NCI-H2081 (cell line): ENCODE results near the gene PLPPR5.
A peak's percentile ranks its signal among the peaks of the same experiment; 100 is the strongest.
"Not testable (repeated sequence)": the region's sequence is repeated elsewhere in the genome, so short reads cannot be mapped to it uniquely, and the experiment has no call there.

Experiments
- DNase-seq, 2 experiments: peaks; one replicate each; lab custom pipeline; 2025; lab: John Stamatoyannopoulos, UW

The PLPPR5 gene, protein sequence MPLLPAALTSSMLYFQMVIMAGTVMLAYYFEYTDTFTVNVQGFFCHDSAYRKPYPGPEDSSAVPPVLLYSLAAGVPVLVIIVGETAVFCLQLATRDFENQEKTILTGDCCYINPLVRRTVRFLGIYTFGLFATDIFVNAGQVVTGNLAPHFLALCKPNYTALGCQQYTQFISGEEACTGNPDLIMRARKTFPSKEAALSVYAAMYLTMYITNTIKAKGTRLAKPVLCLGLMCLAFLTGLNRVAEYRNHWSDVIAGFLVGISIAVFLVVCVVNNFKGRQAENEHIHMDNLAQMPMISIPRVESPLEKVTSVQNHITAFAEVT

GRCh38 chr1:99004861-99005442 lies at the start of gene PLPPR5:
Gene PLPPR5 (minus strand): TSS chr1:99004861. CDS start chr1:99004671, 190 bp downstream.
- no peak for DNase-seq

DNA sequence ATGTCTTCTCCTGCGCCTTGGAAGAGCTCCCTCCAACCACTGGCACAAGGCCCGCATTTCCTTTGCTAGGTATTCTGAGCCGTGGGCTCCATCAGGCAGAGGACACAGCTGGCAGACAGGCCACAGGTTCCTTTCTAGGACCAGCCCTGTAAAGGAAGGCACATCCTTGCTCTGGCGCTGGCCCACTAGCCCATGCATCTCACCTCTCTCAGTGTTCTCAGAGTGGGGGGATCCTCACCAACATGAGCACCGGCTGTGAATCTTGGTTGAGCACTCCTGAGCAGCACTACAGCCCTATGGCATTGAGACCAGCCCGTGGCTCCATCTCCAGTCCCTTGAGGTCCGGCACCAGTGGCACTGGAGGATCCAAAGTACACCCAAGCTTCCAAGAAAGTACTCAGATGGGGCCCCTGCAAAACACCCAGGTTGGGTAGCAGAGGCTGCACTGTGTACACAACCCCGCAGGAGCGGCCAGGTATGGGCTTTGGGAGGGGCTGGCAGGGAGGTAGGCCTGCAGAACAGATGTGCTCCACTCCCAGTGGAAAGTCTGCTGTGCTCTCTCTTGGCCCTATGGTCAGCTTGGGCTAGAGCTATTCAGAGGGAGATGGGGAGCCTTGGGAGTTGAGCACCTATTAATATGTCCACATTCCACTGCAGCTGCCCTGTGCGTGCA lies 47.1 kb upstream of the PLPPR5 start:
- DNase-seq, result no peak

GRCh38 chr1:99049745-99050144 lies 45.1 kb upstream of the PLPPR5 start:
- no peak for DNase-seq

DNA sequence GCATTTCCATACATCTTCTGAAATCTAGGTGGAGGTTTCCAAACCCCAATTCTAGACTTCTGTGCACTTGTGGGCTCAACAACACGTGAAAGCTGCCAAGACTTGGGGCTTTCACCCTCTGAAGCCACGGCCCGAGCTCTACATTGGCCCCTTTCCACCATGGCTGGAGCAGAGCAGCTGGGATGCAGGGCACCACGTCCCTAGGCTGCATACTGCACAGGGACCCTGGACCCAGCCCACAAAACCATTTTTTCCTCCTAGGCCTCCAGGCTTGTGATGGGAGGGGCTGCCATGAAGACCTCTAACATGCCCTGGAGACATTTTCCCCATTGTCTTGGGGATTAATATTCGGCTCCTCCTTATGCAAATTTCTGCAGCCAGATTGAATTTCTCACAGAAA lies 32.1 kb upstream of the PLPPR5 start:
- not testable (repeated sequence) for DNase-seq

- DNase-seq, result no peak
Observed at GRCh38 chr1:99018313-99018712, 13.7 kb upstream of the PLPPR5 start.

DNA sequence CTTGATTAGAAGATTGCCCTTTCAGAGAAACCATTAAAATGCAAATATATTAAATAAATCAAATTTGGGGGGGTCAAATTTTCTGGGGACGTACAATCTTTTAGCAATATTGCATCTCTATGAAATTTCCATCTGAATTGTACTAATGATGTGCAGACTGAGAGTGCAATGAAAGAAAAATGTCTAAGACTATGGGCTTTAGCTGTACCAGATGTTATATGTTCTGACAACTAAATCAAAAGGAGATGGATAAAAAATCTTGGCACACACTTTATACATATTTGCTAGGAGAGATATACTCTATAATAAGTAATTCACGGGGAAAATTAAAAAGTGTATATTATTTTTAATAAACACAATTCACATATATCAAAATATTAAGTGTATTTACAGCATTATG lies 13.0 kb upstream of the PLPPR5 start:
- DNase-seq, result no peak

DNA sequence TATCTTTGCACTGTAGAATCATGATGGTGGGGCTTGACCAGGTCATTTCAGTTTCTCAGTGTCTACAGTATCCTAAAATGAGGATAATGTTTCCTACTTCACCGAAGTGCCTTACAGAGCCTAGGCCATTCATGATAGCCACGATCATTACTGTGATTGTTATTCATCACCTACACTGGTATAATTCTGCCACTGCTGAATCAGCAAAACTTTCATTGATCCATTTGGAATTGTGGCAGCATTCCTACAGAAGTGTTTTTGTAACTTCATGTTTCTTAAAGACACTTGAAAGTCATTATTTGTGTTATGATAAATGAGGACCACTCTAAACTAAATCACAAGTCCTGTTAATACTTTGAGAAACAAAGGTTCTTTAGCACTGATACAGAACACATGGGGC lies 6.0 kb upstream of the PLPPR5 start:
- no peak for DNase-seq

GRCh38 chr1:99007366-99007765 lies 2.7 kb upstream of the PLPPR5 start:
- no peak for DNase-seq

DNA sequence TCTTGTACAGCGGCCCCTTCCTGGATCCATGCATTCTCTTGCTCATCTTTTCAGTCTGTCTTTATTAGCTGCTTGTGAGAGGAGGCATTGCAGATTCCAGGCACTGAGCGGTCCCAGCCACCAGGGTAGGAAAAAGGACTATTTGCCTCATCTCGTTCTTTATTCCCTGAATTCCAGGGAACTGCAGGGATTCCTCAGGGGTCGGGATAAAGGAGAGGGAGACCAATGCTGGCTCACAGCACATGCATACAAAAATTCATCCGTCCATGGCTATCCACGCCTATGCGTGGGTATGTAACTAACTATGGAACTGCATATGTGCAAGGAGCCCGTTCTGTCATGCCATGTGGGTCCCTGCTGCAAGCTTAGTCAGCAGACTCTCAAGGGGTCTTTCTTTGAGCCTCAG lies 879 bp upstream of the PLPPR5 start:
- DNase-seq, result no peak

DNA sequence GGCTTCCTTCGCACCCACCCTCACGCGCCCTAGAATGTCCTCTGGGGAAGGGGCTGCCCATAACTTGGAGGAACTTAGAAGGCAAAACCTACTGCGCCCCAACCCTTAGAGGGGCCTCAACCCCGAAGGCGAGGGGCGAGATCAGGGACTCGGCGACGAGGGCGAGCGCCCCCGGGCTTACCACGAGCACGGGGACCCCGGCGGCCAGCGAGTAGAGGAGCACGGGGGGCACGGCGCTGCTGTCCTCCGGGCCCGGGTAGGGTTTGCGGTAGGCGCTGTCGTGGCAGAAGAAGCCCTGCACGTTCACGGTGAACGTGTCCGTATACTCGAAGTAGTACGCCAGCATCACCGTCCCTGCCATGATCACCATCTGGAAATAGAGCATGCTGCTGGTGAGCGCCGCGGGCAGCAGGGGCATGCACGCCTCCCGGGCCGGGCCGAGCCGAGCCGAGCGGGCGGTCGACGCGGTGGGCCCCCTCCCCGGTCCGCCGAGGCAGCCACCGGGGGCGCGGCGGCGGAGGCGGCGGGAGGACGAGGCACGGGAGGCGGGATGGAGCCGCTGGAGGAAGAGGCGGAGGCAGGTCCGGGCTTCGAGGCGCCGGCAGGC lies 304 bp downstream of the PLPPR5 start:
- peak in 1 of 2 experiments; percentile 8 for DNase-seq

DNA sequence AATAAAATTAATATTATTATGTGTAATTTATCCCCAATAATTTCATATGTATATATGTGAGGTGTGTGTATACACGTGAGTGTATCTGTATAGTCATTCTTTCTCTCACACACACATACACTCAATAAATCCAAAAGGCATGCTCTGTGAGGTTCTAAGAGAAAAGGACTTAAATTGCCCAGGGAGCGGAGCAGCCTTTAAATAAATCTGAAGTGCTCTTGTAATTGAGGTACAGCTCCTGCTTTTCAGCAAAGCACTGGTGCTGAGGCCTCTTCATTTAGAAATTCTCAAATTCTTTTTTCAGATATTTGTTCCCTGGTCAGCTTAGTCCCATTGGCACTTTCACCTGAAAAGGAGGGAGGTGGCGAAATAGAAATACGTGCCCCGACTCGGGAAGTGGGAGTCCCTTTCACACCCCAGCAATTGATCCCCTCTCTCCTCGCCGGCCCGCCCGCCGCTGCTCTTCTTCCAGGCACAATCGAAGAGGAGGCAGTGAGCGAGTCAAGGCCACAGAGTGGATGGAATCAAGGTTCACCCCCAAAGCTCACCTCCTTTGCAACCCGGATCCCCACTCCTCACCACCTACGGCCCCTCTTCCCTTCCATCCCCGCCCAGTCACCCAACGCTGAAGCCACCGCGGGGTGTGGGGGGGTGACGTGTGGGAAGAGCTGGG lies 944 bp downstream of the PLPPR5 start:
- DNase-seq, result no peak

DNA sequence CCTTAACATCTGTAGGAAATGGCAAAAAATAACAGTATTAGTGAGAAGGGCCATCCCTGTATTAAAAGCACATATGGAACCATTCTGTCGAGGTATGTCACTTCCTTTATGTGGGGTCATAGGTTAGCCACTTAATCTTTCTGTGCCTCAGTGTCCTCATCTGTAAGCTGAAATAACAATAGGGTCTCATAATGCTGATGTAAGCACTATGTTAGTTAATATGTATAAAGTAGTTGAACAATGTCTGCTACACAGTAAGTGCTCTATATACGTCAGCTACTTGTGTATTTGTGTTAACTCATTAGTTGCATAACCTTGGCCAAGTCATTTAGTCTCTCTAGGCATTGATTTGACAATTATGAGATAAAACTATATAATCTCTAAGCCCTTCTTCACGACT lies 11.8 kb downstream of the PLPPR5 start:
- DNase-seq, result no peak

DNA sequence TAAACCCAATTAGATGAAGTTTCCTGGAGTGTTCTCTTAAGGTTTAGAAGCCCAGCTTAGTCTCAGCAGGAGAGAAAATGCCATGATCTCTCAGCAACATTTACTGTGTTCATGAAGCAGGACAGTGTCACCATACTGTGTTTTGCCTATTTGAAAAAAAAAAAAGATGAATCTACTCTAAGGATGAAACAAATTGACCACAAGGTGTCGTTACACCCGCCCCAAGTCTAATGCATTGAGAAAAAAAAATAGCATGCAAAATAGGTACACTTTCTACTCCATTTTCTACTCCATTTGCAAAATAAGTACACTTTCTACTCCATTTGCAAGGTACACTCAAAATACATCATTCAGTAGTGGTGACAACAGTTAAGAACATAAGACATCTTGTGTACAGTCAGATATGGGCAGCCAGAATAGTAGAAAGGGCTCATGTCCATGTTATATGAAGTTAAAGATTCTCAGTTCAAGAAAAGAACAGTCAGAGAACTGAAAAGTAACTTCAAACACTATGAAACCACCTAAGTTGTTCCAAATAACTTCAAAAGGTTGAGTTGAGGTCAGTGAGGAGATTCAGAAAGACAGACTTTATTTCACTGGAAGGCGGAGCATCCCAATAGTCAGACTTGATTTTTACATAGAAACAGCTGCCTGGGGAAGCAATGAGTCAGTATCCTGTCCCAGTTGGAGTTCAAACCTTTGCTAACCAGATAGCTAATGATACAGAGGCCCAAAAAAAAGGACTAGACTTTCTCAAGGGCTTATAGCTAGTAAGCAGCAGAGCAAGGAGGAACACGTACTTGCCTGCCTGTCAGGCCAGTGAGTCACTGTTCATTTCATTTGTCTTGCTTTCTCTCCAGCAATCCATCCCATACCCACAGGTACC lies 13.3 kb downstream of the PLPPR5 start:
- DNase-seq, result no peak

DNA sequence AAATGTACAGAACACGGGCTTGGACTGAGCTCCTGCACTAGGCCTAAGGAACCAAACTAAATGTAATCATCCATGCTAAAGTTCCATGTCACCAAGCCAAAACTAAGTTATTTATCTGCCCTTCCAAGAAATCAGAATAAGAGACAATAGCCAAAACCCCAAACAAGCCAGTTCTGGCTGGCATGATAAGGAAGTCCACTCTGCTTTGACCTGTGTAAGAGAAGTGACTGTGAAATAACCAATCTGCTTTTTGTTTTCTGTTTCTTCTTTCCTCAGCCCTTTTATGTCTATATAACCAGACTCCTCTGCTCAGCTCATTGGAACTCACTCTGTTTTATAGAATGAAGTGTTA lies 15.1 kb downstream of the PLPPR5 start:
- no peak for DNase-seq

DNA sequence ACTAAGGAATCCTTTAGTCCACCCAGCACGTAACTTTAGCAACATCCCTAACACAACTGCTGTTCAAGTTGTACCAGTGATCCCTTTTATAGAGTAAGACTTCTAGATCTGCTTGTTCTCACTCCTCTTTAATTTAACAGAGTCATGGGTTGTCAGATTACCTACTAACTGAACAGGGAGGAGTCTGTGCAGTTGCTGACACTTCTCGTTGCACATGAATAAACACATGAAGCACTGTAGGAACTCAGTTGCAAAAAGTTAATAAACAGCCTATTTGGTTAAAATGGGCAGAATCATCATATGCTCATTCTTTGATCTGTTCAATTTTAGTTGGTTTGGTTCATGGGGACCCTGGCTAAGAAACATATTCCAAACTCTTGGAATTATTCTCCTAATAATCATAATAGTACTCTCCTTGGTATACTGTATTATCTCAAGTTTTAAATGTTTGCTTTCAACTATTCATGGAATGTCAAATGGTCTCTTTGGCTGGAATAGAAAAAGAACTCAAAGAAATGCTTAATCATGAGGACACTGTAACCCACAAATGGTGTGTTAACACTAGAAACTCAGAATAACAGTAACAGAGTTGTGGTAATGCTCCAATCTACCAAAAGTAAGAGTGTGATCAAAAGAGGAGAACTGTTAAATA lies 15.6 kb downstream of the PLPPR5 start:
- no peak for DNase-seq

- no peak for DNase-seq
Observed at GRCh38 chr1:98985687-98986086, 19.0 kb downstream of the PLPPR5 start.

DNA sequence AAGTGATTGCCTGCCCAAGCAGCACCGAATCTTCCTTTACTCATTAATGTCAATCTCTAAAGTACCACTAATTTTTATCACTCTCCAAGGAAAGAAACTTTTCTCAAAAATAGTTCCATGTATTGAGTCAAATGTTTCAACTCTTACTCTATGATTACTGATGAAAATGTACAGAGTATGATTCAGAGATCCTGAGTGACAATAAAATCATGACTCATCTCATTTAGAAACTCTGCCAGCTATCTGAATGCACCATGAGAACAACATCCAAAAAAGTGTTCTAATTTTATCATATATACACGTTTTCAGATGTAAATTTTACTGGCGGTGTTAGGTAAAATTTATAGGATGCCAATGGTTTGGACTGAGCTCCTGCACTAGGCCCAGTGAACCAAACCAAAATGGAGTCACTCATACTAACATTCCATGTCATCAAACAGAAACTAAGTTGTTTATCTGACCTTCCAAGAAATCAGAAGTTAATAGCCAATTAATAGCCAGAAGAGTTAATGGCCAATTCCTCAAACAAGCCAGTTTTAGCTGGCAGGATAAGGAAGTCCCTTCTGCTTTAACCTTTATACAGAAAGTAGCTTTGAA lies 22.6 kb downstream of the PLPPR5 start:
- no peak for DNase-seq

DNA sequence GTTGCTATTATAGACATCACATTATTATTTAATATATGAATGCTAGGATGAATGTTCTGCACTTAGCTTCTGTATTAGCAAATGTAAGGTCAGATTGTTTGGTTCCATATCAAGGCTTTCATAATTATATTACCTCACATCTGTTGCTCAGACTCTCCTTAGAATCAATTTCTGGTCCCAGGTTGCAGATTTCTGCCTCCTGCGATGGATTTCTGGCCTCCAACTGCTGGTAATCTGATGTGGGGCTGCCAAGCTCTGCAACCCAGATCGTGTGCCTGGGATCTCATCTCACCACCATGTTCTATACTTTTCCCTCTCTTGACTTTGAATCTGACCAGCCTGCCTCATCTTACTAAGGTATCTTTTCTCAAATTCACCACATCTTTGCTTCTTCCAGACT lies 25.2 kb downstream of the PLPPR5 start:
- DNase-seq, result no peak

DNA sequence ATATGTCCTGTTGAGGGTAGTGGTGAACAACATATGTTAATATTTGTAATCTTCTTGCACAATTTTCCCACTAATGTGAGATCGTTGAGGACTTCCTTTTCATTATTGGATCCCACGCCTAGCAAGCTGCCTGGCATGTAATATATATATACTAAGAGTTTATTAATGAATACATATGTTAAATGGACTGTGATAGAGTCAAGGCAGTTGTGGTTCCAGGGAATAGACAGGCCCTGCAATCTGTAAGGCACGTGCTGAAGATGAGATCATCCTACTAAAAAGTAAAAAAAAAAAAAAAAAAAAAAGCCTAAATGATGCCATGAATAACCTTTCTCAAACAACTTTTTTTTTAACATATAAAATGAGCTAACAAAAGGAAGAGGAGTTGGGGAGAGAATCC lies 28.9 kb downstream of the PLPPR5 start:
- DNase-seq, result no peak

- no peak for DNase-seq
Observed at GRCh38 chr1:98975113-98975512, 29.5 kb downstream of the PLPPR5 start.
